ENCODE data around the gene DNAJC27.

DNA sequence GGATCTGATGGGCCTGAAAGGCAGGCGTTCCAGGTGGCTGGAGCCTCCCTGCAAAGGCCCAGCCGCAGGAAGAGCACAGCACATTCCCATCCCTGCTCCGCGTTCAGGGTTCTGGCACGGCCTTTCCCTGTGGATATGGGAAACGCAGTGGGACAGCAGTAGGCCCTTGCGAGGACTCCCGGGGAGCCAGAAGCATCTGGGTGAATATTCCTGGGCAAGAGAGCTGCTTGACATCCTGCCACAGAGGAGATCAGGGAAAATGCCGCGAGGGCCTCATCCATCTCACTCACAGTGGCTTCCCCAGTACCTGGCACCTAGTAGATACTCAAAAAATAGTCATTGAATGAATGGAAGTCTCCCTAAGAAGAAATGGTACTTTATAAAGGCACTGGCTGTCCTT, 48.6 kb downstream of the DNAJC27 start:
- TF ChIP-seq, protein P1, sequence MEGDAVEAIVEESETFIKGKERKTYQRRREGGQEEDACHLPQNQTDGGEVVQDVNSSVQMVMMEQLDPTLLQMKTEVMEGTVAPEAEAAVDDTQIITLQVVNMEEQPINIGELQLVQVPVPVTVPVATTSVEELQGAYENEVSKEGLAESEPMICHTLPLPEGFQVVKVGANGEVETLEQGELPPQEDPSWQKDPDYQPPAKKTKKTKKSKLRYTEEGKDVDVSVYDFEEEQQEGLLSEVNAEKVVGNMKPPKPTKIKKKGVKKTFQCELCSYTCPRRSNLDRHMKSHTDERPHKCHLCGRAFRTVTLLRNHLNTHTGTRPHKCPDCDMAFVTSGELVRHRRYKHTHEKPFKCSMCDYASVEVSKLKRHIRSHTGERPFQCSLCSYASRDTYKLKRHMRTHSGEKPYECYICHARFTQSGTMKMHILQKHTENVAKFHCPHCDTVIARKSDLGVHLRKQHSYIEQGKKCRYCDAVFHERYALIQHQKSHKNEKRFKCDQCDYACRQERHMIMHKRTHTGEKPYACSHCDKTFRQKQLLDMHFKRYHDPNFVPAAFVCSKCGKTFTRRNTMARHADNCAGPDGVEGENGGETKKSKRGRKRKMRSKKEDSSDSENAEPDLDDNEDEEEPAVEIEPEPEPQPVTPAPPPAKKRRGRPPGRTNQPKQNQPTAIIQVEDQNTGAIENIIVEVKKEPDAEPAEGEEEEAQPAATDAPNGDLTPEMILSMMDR (IDR thresholded peaks at IDR 0.05) = no peak
- TF ChIP-seq POLR2A (IDR thresholded peaks at IDR 0.05) = no peak
